ENCODE data around the gene VSTM2L.

- TF ChIP-seq CTCF (IDR thresholded peaks at IDR 0.05; ENCODE audit: low read depth, low read length) (no peak), EZH2phosphoT487 (IDR thresholded peaks at IDR 0.05; ENCODE audit: low read depth) (no peak)
Observed at GRCh38 chr20:37878835-37879599, 23.9 kb upstream of the VSTM2L start.

Measured in OCI-LY3 (cell line).